ENCODE data around the gene CROCC2.

CROCC2 gene

GRCh38 chr2:240906141-240906910 lies at the start of gene CROCC2:
Gene CROCC2, plus strand, starts transcription at chr2:240906336. Its CDS starts 178 bp downstream, at chr2:240906514.
- no peak for DNase-seq

- DNase-seq, result no peak
Observed at GRCh38 chr2:240857039-240858008, 48.8 kb upstream of the CROCC2 start.

- no peak for DNase-seq
Observed at GRCh38 chr2:240858321-240858720, 47.8 kb upstream of the CROCC2 start.

- no peak for DNase-seq
Observed at GRCh38 chr2:240858871-240859270, 47.3 kb upstream of the CROCC2 start.

- no peak for DNase-seq
Observed at GRCh38 chr2:240861547-240861946, 44.6 kb upstream of the CROCC2 start.

GRCh38 chr2:240864475-240864874 lies 41.7 kb upstream of the CROCC2 start:
- DNase-seq, result no peak

- no peak for DNase-seq
Observed at GRCh38 chr2:240865391-240865790, 40.7 kb upstream of the CROCC2 start.

- DNase-seq, result no peak
Observed at GRCh38 chr2:240868286-240869108, 37.6 kb upstream of the CROCC2 start, which contains the start of gene AGXT. Gene AGXT, plus strand, starts transcription at chr2:240868824. Its CDS starts 42 bp downstream, at chr2:240868866.

- no peak for DNase-seq
Observed at GRCh38 chr2:240869109-240869955, 36.8 kb upstream of the CROCC2 start.

GRCh38 chr2:240869956-240870875 lies 35.9 kb upstream of the CROCC2 start:
- DNase-seq, result no peak

- no peak for DNase-seq
Observed at GRCh38 chr2:240871071-240871958, 34.8 kb upstream of the CROCC2 start.

- DNase-seq, result no peak
Observed at GRCh38 chr2:240872317-240873097, 33.6 kb upstream of the CROCC2 start.

- no peak for DNase-seq
Observed at GRCh38 chr2:240873098-240873788, 32.9 kb upstream of the CROCC2 start.

- no peak for DNase-seq
Observed at GRCh38 chr2:240873805-240874714, 32.1 kb upstream of the CROCC2 start.

- DNase-seq, result no peak
Observed at GRCh38 chr2:240874715-240875227, 31.4 kb upstream of the CROCC2 start.

GRCh38 chr2:240875228-240876034 lies 30.7 kb upstream of the CROCC2 start:
- DNase-seq, result no peak
